ENCODE results near the gene ATF6.
"Not testable (repeated sequence)": the region's sequence is repeated elsewhere in the genome, so short reads cannot be mapped to it uniquely, and the experiment has no call there.

Gene ATF6

DNA sequence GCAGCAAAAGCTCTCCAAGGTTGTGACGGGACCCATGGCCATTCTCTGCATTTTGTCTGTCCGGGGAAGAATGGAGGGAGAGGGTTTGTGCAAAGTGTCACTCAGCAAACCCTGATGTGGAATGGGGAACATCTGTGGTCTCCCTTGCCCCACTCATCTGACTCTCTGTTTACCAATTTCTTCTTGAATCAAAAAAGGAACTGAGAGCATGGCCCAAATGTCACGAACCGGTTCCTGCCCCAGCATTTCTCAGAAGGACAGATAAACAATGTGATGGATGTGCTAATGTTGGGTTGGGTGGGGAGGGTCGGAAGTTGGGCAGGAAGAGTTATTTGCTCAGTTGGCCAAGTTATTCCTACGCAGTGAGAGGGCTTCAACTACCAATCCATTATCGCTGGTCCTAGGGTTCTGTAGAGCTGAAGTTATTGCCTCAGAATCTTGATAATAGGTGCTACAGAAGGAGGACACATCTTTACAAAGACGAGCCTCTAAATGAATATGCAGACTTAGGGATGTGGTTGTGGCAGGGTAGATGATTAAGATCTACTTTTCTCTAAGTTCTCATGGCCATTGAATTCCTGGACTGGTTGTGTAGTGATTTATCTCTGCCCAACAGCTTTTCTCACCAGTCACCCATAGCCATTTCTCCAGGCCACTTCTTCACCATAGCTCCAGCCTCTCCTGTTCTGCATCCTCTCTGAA is 26.1 kb upstream of the ATF6 start:
- no peak for TF ChIP-seq JUND (IDR thresholded peaks at IDR 0.05; ENCODE audit: low read depth)
- in situ Hi-C loops (cut with HindIII; ENCODE audit: low pct_unique_long_range_greater_than_20kb, low sequenced_read_pairs), result no loop called here
- DNase-seq (ENCODE audit: low read depth in 1 of 2, low spot score in 1 of 2), result no peak

DNA sequence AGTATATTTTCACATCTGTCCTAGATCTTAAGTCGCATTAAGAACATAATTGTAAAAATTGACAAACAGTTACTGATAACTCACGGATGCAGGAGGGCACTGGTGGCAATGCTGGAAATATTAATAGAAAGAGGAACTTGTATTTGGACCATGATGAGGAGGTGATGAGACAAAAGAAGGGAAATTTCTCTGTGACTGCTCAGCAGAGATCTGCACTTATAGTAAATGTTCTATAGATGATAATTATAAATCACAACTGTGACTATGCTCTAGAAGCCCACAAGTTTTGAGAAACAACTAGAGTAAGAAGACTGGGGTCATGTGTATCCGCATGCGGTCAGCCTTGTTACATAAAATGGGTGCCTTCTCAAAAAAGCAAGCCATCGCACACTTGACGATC is 25.2 kb upstream of the ATF6 start:
- TF ChIP-seq JUND (IDR thresholded peaks at IDR 0.05; ENCODE audit: low read depth), result no peak
- in situ Hi-C loops (cut with HindIII; ENCODE audit: low pct_unique_long_range_greater_than_20kb, low sequenced_read_pairs), result no loop called here
- DNase-seq (ENCODE audit: low read depth in 1 of 2, low spot score in 1 of 2), result no peak

DNA sequence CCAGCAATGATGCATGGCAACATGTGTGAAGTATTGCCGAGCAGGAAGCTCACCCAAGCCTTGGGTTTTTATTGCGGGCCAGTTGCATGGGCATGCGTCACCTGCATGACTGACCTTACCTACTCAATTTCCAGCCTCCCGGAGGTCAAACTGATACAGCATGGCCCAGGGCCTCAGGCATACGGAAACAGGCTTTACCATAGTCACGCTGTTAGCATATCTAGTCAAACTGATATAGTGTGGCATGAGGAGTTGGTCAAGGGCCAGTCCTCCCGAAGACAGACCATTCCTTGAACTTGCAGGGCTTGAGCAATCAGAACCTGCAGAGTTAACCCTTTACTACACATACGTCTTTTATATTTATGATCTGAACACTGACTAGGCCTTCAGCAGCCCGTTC is 22.9 kb upstream of the ATF6 start:
- in situ Hi-C loops (cut with HindIII; ENCODE audit: low pct_unique_long_range_greater_than_20kb, low sequenced_read_pairs), result no loop called here

DNA sequence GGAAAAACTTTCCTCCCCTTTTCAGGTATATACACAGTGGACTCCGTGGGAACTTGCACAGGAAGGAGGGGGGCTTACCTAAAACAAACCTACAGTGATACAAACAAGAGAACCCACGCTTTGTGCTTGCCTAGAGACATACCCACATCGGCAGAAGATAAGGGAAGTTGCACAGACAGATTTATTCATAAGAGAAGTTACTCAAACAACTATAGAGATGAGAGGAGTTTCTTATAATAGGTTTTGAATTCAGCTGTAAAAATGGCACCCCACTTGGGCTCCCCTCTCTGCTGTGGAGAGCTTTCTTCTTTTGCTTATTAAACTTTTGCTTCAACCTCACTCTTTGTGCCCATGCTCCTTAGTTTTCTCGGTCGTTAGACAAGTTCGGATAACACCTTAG is 18.3 kb upstream of the ATF6 start:
- no peak for TF ChIP-seq JUND (IDR thresholded peaks at IDR 0.05; ENCODE audit: low read depth)
- in situ Hi-C loops (cut with HindIII; ENCODE audit: low pct_unique_long_range_greater_than_20kb, low sequenced_read_pairs), result no loop called here
- DNase-seq (ENCODE audit: low read depth in 1 of 2, low spot score in 1 of 2), result no peak

More for the DNA sequence above, 22.9 kb upstream of the ATF6 start:
- no peak for TF ChIP-seq JUND (IDR thresholded peaks at IDR 0.05; ENCODE audit: low read depth)
- no peak for DNase-seq (ENCODE audit: low read depth in 1 of 2, low spot score in 1 of 2)

DNA sequence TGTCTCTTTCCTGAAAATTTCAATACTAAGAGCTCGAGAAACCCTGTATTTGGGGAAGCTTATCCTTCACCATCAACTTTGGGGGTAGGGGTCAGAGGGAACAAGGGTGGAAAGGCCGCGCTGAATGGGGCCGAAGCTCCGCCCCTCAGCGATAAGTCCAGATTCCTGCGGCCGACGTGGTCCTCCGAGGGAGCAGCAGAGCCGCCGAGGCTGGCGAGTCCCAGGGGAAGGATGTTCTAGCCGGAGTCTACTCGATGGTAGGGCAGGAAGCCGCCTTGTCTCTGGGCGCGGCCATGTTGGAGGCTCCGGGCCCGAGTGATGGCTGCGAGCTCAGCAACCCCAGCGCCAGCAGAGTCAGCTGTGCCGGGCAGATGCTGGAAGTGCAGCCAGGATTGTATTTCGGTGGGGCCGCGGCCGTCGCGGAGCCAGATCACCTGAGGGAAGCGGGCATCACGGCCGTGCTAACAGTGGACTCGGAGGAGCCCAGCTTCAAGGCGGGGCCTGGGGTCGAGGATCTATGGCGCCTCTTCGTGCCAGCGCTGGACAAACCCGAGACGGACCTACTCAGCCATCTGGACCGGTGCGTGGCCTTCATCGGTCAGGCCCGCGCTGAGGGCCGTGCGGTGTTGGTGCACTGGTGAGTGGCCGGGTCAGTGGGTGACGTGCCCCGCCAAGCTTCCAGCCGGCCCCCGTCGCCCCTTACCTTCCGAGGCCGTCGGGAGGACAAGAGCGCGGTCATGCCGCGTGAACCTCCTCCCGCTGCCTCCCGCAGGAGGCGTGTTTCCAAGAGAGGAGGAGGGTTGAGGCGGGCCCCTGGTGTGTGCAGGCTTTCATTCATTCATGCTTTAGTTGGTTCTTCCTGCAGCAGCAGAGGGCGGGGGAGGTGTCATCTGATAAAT is 16.4 kb upstream of the ATF6 start, which contains the start of gene DUSP12:
Gene DUSP12 (plus strand): TSS at position 278 of the 899 bp plus-strand sequence. CDS start 16 bp downstream, at position 294.
- peak; percentile 83 to 96 for DNase-seq (ENCODE audit: low read depth in 1 of 2, low spot score in 1 of 2)
- TF ChIP-seq JUND (IDR thresholded peaks at IDR 0.05; ENCODE audit: low read depth), result no peak
- in situ Hi-C loops (cut with HindIII; ENCODE audit: low pct_unique_long_range_greater_than_20kb, low sequenced_read_pairs), result no loop called here

DNA sequence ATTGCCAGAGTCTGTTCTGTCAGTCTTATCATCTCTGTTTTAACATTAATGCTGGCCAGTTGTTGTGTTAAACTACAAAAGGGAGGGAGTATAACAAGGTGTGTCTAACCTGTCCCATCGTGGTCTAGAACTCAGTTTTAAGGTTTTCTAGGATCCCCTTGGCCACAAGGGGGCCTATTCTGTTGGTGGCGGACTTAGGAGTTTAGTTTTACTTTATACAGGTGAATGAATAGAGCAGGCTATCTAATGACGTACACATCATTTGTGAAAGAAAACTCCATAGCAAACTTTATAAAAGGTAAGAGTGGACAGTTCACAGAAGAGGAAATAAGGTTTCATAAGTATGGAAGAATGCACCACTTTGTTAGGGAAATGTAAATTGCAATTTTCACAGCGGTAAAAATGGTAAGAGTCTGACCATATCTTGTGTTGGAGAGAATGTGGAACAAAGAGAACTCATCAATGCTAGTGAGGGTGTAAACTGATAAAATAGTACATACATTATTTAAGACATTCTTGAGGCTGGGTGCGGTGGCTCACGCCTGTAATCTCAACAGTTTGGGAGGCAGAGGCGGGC is 2.5 kb upstream of the ATF6 start:
- no peak for TF ChIP-seq JUND (IDR thresholded peaks at IDR 0.05; ENCODE audit: low read depth)
- peak in 1 of 2 experiments; percentile 79 for DNase-seq (ENCODE audit: low read depth in 1 of 2, low spot score in 1 of 2)
- in situ Hi-C loops (cut with HindIII; ENCODE audit: low pct_unique_long_range_greater_than_20kb, low sequenced_read_pairs), result no loop called here

DNA sequence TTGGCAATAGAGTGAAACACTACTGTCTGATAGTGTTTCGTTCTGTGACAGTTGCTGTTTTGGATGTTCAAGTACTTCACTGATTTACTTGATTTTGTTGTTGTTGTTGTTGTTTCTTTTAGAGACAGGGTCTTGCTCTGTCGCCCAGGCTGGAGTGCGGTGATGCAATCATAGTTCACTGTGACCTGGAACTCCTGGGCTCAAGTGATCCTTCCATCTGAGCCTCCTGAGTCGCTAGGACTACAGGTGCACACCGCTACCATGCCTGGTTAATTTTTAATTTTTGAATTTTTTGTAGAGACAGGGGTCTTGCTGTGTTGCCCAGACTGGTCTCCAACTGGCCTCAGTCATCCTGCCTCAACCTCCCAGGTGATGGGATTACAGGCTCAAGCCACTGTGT is 2.3 kb downstream of the ATF6 start:
- in situ Hi-C loops (cut with HindIII; ENCODE audit: low pct_unique_long_range_greater_than_20kb, low sequenced_read_pairs), result no loop called here
- DNase-seq (ENCODE audit: low read depth in 1 of 2, low spot score in 1 of 2), result no peak
- no peak for TF ChIP-seq JUND (IDR thresholded peaks at IDR 0.05; ENCODE audit: low read depth)

DNA sequence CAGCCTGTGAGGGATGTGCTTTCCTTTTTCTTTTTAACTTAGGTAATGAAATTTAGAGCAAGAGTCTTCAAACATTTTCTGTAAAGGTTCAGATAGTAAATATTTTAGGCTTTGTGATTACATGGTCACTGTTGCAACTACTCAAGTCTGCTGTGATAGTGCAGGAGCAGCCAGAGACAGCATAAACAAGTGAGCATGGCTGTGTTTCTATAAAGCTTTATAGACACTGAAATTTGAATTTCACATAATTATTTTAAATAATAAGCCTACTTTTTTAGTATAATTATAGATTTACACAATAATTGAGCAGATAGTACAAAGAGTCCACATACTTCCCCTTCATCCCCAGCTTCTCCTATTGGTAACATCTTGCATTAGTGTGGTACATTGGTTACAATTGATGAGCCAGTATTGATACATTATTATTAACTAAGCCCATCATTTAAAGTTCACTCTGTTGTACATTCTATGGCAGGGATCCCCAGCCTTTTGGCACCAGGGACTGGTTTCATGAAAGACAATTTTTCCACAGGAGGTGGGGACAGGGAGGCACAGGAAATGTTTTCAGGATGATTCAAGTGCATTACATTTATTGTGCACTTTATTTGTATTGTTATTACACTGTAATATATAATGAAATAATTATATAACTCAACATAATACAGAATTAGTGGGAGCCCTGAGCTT is 3.0 kb downstream of the ATF6 start:
- in situ Hi-C loops (cut with HindIII; ENCODE audit: low pct_unique_long_range_greater_than_20kb, low sequenced_read_pairs), result no loop called here
- no peak for TF ChIP-seq JUND (IDR thresholded peaks at IDR 0.05; ENCODE audit: low read depth)

DNA sequence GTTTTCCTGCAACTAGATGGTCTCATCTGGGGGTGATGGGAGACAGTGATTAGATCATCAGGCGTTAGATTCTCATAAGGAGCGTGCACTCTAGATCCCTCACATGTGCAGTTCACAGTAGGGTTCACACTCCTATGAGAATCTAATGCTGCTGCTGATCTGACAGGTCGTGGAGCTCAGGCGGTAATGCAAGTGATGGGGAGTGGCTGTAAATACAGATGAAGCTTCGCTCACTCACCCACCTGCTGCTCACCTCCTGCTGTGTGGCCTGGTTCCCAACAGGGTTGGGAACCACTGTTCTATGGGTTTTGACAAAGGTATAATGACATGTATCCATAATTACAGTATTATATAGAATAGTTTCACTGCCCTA is 3.5 kb downstream of the ATF6 start:
- in situ Hi-C loops (cut with HindIII; ENCODE audit: low pct_unique_long_range_greater_than_20kb, low sequenced_read_pairs); DNase-seq (ENCODE audit: low read depth in 1 of 2, low spot score in 1 of 2): not testable (repeated sequence)

More for the DNA sequence above, 3.0 kb downstream of the ATF6 start:
- DNase-seq (ENCODE audit: low read depth in 1 of 2, low spot score in 1 of 2), result no peak

DNA sequence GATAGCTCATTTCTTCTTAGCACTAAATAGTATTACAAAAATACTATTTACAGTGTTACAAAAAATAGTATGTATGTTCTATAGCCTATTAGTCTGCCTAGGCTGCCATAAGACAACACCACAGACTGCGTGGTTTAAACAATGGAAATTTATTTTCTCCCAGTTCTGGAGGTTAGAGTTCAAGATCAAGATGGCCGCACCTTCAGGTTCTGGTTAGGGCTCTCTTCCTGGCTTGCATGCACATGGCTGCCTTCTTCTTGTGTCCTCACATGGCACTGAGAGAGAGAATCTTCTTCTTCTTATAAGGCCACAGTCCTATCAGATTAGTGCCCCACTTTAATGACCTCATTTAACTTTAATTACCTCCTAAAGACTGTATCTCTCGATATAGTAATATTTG is 4.1 kb downstream of the ATF6 start:
- TF ChIP-seq JUND (IDR thresholded peaks at IDR 0.05; ENCODE audit: low read depth), result no peak
- in situ Hi-C loops (cut with HindIII; ENCODE audit: low pct_unique_long_range_greater_than_20kb, low sequenced_read_pairs), result no loop called here
- DNase-seq (ENCODE audit: low read depth in 1 of 2, low spot score in 1 of 2), result no peak

DNA sequence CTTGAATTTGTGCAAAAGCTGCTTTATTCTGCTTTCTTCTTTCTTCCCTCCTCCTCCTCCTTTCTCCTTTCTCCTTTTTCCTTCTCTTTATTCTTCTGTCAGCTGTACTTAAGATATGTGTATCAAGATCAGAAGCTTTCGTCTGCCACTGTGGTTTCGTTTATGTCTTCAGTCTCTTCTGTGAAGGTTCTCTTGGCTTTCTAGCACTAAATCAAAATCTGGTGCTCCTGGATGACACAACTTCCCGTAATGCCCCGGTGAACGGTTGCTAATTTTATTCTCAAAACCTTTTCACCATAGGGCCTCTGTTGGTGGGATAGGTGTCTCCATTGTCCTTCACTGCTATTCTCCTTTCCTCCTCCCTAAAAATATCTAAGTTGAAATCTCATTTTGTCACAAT is 5.0 kb downstream of the ATF6 start:
- in situ Hi-C loops (cut with HindIII; ENCODE audit: low pct_unique_long_range_greater_than_20kb, low sequenced_read_pairs), result no loop called here

DNA sequence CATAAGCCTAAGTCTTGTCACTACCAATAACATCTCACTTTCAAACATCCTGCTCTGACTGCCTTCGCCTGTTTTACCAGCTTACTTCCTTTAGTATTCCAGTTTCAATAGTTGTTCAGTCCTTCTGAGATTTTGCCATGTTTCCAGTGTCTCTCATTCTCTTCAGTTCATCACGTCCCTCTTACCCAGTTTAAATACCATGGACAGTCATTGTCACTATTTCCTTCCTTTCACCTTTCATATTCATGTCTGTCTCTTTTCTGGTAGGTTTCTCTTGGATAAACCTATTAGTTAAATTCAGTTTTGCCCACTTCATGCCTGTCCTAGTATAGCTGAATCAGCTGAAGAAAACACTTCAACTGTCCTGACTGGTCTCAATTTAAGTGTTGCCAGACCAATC is 5.9 kb downstream of the ATF6 start:
- in situ Hi-C loops (cut with HindIII; ENCODE audit: low pct_unique_long_range_greater_than_20kb, low sequenced_read_pairs), result no loop called here
- TF ChIP-seq JUND (IDR thresholded peaks at IDR 0.05; ENCODE audit: low read depth), result no peak
- DNase-seq (ENCODE audit: low read depth in 1 of 2, low spot score in 1 of 2), result peak in 1 of 2 experiments; percentile 12

More for the DNA sequence above, 5.0 kb downstream of the ATF6 start:
- no peak for TF ChIP-seq JUND (IDR thresholded peaks at IDR 0.05; ENCODE audit: low read depth)
- no peak for DNase-seq (ENCODE audit: low read depth in 1 of 2, low spot score in 1 of 2)
